Measurements from ENCODE around the gene PRR7. TPM values are rescaled to one million over a fixed set of nuclear protein-coding genes. Genes with fewer than 3 reads are reported as not detected.

PRR7 gene
- total and polyA plus RNA-seq, 7 donors: 0.39 to 3.8 (median 1.8) TPM

DNA sequence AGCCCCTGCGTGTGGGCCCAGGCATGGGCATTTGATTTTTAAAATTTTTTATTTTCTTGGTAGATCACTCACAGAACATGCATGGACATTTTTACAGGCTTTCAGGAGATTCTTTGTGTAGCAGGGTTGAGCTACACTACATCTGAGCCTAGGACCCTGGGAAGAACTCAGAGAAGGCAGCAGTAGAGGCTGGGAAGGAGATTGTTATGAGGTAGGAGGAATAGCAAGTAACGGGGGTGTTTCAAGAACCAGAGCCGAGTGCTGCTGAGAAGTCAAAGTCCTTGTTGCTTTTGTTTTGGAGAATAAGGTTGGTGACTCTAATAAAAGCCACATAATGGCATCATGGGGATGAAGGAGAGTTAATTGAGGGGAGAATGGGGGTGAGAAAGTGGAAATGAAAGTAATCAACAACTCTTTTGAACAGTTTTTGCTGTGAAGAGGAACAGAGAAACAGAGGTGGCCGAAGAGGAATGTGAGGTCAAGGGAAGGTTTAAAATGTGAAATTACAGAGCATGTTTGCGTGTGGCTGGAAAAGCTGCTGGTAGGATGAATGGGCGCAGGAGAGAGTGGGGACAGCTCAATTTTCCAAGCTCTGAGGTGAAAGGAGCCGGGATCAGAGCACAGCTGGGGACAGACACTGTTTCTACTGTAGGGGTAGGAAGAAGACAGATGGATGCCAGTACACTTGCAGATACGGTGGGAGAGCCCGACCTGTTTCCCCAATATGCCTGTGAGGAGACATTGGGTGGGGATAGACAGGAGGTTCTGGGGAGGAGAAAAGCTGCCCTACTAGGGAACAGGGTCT is 55.5 kb downstream of the PRR7 start:
- no peak overlapping the region for H3K4me3 ChIP-seq
- H3K36me3 ChIP-seq (ENCODE audit: insufficient read depth in 1 of 2, low read depth in 1 of 2): peaks cover 0 to 8% of the 10 kb centered on the region in 2 donors
- H3K4me1 ChIP-seq: no peaks in the 10 kb centered on the region
- no peaks in the 10 kb centered on the region for H3K9me3 ChIP-seq
- TF ChIP-seq, protein P1, sequence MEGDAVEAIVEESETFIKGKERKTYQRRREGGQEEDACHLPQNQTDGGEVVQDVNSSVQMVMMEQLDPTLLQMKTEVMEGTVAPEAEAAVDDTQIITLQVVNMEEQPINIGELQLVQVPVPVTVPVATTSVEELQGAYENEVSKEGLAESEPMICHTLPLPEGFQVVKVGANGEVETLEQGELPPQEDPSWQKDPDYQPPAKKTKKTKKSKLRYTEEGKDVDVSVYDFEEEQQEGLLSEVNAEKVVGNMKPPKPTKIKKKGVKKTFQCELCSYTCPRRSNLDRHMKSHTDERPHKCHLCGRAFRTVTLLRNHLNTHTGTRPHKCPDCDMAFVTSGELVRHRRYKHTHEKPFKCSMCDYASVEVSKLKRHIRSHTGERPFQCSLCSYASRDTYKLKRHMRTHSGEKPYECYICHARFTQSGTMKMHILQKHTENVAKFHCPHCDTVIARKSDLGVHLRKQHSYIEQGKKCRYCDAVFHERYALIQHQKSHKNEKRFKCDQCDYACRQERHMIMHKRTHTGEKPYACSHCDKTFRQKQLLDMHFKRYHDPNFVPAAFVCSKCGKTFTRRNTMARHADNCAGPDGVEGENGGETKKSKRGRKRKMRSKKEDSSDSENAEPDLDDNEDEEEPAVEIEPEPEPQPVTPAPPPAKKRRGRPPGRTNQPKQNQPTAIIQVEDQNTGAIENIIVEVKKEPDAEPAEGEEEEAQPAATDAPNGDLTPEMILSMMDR (IDR thresholded peaks at IDR 0.05): no peak
- H3K27ac ChIP-seq: no peak overlapping the region
- intact Hi-C loops (cut with DNase I): loop anchor here (2.0 to 5.0 kb wide), 4 partner anchors 47 to 111 kb away; partner anchors contain the start of gene F12 (in 1 of the 2)
- 62 to 72% (median 67%) methylated on average over 9 of the region's 9 CpGs for WGBS, 3 donors
- DNase-seq (no peak), ATAC-seq (no peak)
- H3K27me3 ChIP-seq (ENCODE audit: insufficient read depth in 3 of 3, low read length in 2 of 3): no peaks in the 10 kb centered on the region

GRCh38 chr5:177502886-177503285 is 56.3 kb downstream of the PRR7 start:
- no peak for ATAC-seq
- H3K27me3 ChIP-seq (ENCODE audit: insufficient read depth in 3 of 3, low read length in 2 of 3): no peaks in the 10 kb centered on the region
- intact Hi-C loops (cut with DNase I): loop anchor here in 1 of 2 donors (5.0 kb wide), 2 partner anchors 96 to 111 kb away; partner anchors contain the start of gene F12
- WGBS, 3 donors: 79 to 85% (median 83%) methylated on average over 16 of the region's 16 CpGs
- TF ChIP-seq, protein P1 (IDR thresholded peaks at IDR 0.05): no peak
- no peak overlapping the region for H3K27ac ChIP-seq
- no peaks in the 10 kb centered on the region for H3K4me1 ChIP-seq
- peaks cover 0 to 8% of the 10 kb centered on the region in 2 donors for H3K36me3 ChIP-seq (ENCODE audit: insufficient read depth in 1 of 2, low read depth in 1 of 2)
- H3K9me3 ChIP-seq: no peaks in the 10 kb centered on the region
- no peak for DNase-seq
- no peak overlapping the region for H3K4me3 ChIP-seq

- Histone ChIP-seq H3K4me3 (no peak overlapping the region), H3K9me3 (no peaks in the 10 kb centered on the region), H3K27ac (no peak overlapping the region), H3K36me3 (ENCODE audit: insufficient read depth in 1 of 2, low read depth in 1 of 2) (peaks cover 0 to 8% of the 10 kb centered on the region in 2 donors), H3K4me1 (no peaks in the 10 kb centered on the region), H3K27me3 (ENCODE audit: insufficient read depth in 3 of 3, low read length in 2 of 3) (no peaks in the 10 kb centered on the region)
- WGBS, 3 donors: 87 to 90% (median 89%) methylated on average over 24 of the region's 24 CpGs
- intact Hi-C loops (cut with DNase I): loop anchor here in 1 of 2 donors (5.0 kb wide), 2 partner anchors 96 to 111 kb away; partner anchors contain the start of gene F12
- TF ChIP-seq, protein P1 (IDR thresholded peaks at IDR 0.05): no peak
- DNase-seq (no peak), ATAC-seq (no peak)
Observed at GRCh38 chr5:177503351-177504085, 56.9 kb downstream of the PRR7 start.

- Histone ChIP-seq H3K4me1 (no peaks in the 10 kb centered on the region), H3K27me3 (ENCODE audit: insufficient read depth in 3 of 3, low read length in 2 of 3) (no peaks in the 10 kb centered on the region), H3K27ac (no peak overlapping the region), H3K36me3 (ENCODE audit: insufficient read depth in 1 of 2, low read depth in 1 of 2) (peaks cover 0 to 8% of the 10 kb centered on the region in 2 donors), H3K9me3 (no peaks in the 10 kb centered on the region), H3K4me3 (no peak overlapping the region)
- ATAC-seq (no peak), DNase-seq (no peak)
- TF ChIP-seq, protein P1 (IDR thresholded peaks at IDR 0.05): no peak
- WGBS, 3 donors: 88 to 89% (median 89%) methylated on average over 41 to 47 of the region's 47 CpGs
- intact Hi-C loops (cut with DNase I): loop anchor here in 1 of 2 donors (5.0 kb wide), 2 partner anchors 97 to 112 kb away; partner anchors contain the start of gene F12
Observed at GRCh38 chr5:177504086-177505056, 57.8 kb downstream of the PRR7 start.

Measured in psoas muscle (tissue), 8 donors.